HG03354 (cell line): ENCODE data around the gene PARD6B.
"Not testable (repeated sequence)": the region's sequence is repeated elsewhere in the genome, so short reads cannot be mapped to it uniquely, and the experiment has no call there.

Experiments
- ATAC-seq: cut with Tn5 transposase; IDR thresholded peaks from one replicate; pipeline ENCODE4 v1.9.1; 2021; ENCODE audit warnings: mild to moderate bottlenecking; ENCODE audit not compliant: unreplicated experiment, poor library complexity, severe bottlenecking

Gene PARD6B

DNA sequence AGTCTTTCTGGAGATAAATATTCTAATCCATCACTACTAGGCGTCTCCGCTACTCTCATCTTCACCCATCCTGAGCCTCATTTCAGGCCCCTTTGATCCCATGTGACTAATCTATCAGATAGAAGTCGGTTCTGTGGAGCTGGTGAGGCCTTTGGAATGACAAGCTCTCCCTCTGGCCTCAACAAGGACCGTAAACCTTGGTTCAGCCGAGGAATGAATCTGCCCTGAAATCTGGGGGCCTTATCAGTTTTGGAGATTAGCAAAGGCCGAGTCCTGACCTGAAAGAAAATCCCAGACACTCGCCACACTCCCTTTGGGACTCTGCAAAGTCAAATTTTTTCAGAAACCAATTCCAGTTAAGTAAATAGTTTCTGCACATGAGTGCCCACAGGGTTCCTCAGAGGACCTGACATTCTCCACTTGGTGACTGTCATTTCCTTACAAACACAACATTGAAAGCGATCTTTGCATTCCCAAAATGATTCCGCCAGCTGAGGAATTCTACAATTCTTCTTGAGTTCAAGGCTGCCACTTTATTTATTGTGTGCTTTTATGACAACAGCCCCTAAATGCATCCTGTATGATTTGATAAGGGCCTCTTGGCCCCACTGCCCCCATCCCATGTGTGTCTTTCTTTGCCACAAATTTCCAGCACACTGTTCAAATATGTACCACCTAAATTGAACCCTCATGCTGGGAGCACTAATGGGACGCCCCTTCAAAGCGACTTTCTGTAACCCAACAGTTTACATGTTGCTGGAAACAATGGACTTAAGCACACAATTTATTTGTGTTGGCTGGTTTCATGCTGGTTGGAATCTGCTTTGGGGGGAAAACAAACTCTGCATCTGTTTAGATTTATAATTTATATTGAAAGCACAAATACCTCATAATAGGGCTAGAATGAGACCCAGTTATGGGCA lies 30.1 kb upstream of the PARD6B start:
- ATAC-seq: no peak

DNA sequence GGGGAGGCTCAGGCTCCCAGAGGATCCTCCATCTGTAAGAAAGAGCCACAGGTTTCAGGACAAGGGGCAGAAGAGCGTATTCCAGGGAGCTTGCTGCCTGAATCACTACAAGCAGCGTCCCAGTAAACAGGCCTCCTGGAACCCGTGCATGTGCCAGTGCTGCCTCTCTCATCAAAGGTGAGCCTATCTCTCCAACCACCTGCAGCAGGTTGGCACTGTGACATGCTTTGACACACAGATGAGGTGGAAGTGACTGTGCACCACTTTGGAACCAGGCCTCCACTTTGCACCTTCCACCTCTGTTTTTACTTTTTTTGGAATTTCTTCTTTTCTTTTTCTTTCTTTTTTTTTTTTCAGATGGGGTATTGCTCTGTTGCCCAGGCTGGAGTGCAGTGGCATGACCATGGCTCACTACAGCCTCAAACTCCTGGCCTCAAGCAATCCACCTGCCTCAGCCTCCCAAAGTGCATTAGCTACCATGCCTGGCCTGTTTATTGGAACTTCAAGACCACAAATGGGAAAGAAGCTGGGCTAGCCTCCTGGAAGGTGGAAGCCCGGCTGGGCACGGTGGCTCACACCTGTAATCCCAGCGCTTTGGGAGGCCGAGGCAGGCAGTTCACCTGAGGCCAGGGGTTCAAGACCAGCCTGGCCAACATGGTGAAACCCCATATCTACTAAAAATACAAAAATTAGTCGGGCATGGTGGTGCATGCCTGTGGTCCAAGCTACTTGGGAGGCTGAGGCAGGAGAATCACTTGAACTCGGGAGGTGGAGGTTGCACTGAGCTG lies 27.5 kb upstream of the PARD6B start:
- not testable (repeated sequence) for ATAC-seq

DNA sequence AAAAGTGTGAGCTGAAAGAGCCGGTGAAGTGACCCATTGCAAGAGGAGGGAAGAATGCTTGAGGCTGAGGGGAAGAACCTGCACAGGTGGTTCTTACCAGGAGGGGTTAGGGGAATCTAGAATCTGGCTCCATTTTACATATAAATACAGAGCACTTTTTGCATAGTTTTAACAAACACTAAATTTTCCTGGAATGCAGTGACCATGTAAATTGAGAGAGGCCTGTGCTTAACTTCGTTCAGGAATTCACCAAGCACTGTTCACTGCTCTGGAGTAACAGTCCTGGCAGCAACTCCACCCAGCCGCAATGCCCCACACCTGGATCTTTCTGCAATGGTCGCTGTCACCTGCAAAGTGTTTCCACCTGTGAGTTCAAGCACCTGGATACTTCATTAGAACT lies 26.9 kb upstream of the PARD6B start:
- ATAC-seq: no peak

DNA sequence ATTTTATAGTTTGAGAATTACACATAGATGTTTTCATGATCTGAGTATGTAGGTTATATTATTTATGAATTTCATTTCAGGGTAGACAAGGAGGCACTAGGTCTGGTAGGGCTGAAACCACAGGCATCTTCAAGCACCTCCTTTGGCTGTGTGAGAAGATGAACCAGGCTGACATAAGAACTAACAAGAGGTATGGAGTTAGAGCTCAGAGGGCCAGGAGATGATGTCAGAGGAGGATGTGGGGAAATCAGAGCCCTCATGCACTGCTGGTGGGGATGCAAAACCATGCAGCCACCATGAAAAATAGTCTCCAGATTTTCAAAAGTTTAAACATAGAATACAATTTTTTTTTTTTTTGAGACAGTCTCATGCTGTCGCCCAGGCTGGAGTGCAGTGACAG lies 26.4 kb upstream of the PARD6B start:
- ATAC-seq: no peak

DNA sequence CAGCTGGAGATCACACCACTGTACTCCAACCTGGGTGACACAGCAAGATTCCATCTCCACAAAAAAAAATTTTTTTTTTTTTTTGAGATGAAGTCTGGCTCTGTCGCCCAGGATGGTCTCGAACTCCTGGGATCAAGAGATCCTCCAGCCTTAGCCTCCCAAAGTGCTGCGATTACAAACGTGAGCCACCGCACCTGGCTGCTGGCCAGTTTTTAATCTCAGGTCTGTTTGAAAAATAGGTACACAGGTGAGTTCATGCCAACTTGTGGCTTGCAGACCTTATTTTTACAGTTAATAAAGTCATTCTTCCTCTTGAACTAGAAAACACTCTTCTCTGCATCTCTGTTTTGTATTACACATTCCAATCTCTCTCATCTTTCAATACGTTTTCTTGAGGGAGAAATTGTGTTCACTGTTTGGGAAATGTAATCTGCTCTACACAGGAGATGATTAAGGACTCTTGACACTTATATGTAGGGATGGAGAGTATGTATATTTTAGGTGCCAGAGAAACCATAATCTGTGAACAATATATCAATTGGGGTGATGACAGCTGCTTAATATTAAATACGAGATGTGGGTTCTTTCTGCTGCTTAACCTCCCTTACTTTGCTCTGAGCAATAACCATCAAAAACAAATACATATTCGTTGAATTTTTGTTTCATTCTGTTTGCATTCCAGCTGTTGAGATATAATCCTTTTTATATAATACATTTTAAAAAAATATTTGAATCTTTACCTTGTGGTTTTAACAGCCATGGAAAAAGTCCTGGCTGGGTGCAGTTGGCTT lies 22.3 kb upstream of the PARD6B start:
- no peak for ATAC-seq

DNA sequence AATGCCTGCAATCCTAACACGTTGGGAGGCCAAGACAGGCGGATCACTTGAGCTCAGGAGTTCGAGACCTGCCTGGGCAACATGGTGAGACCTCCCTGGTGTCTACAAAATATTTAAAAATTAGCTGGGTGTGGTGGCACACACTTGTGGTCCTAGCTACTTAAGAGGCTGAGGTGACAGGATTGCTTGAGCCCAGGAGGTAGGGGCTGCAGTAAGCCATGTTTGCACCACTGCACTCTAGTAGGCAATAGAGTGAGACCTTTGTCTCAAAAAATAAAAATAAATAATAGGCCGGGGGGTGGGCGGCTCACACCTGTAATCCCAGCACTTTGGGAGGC lies 21.8 kb upstream of the PARD6B start:
- ATAC-seq: no peak

DNA sequence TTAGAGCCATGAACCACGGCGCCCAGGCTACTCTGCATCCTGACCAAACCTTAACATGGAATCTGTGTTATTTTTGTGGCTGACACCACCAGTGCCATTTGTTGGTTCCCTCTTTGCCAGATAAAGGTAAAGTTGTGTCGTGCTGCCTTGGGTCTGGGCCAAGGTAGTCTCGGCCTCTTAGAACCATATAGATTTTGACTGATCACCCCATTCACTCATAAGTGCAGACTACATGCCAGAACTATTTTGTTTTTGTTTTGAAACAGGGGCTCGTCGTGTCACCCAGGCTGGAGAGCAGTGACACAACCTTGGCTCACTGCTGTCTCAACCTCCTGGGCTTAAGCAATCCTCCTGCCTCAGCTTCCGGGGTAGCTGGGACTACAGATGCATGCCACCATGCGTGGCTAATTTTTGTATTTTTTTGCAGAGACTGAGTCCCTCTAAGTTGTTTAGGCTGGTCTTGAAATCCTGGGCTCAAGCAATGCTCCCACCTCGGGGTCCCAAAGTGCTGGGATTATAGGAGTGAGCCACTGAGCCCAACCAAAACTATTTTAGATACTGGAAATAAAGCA lies 20.8 kb upstream of the PARD6B start:
- no peak for ATAC-seq

DNA sequence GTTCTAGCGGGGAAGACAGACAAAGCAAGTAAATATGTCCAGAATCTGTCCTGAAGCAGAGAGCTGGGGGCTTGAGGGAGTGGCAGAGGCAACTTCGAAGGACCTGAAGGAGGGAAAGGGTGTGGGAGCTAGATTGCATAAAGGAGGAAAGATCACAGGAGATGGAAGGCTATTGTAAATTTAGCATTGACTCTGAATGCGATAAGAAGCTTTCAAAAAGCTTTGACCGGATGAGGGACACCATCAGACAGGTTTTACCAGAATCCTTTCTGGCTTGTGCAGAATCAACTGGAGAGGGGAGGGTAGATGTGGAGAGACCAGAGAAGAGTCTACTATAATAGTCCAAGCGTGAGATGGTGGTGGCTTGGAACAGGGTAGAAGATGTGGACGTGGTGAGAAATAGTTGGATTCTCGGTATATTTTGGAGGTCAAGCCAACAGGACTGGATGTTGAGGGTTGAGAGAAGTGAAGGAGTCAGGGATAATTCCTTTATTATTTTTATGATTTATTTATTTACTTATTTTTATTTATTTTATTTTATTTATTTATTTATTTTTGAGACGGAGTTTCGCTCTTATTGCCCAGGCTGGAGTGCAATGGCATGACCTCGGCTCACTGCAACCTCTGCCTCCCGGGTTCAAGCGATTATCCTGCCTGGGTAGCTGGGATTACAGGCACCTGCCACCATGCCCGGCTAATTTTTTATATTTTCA lies 20.1 kb upstream of the PARD6B start:
- ATAC-seq: no peak

DNA sequence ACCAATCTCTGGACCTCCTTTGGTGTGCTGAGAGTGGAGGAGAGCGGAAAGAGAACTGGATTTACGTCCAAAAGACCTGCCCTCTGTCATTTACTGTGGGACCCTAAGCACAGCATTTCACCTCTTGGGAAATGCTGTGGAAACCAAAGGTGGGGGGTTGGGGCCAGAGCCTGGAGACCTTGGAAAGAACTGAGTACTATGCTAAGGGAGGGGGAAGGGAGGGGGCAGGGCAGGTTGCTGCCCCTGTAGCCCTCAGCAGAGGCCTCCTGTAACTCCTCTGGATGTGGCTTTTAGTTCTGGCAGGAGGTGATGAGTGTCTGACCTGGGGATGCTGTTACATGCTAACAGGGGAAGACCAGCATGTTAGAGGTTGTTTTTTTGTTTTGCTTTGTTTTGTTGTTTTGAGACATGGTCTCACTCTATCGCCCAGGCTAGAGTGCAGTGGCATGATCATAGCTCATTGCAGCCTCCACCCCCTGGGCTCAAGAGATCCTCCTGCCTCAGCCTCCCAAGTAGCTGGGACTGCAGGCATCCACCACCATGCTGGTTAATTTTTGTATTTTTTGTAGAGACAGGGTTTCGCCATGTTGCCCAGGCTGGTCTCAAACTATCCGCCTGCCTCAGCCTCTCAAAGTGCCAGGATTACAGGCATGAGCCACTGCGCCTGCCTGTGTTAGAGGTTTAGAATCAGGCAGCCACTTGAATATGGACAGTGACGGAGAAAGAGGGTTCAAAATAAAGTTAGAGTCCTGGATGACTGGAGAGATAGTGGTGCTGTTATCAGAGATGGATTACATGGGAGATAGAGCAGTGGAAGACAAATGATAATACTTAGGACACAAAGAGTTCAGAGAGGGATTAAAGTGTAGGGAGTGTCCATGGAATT lies 18.4 kb upstream of the PARD6B start:
- ATAC-seq: no peak

DNA sequence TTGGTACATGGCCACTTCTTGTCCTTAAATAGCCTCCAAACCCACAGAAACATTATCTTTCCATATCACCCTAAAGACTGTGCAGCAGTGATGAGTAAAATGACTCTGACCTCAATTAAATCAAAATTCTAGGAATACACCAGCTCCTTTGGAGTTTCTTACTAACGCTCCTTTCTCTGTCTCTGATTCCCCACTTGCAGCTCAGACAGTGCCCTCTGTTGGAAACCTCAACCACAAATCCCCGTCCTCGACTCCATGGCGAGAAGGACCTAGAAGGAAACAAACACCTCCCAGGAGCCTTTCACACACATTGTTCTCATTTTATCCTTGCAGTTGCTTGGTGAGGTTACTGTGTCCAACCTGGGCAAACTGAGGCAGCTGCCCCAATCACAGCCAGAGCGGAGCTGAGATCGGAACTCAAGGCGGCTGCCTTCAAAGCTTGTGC lies 17.7 kb upstream of the PARD6B start:
- ATAC-seq: no peak

DNA sequence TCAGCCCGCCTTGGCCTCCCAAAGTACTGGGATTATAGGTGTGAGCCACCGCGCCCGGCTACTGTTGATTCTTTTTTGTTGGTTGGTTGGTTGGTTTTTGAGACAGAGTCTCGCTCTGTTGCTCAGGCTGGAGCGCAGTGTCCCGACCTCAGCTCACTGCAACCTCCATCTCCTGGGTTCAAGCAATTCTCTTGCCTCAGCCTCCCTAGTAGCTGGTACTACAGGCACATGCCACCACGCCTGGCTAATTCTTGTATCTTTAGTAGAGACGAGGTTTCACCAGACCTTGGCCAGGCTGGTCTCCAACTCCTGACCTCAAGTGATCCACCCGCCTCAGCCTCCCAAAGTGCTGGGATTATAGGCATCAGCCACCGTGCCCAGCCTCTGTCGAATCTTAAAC lies 17.0 kb upstream of the PARD6B start:
- ATAC-seq: not testable (repeated sequence)

DNA sequence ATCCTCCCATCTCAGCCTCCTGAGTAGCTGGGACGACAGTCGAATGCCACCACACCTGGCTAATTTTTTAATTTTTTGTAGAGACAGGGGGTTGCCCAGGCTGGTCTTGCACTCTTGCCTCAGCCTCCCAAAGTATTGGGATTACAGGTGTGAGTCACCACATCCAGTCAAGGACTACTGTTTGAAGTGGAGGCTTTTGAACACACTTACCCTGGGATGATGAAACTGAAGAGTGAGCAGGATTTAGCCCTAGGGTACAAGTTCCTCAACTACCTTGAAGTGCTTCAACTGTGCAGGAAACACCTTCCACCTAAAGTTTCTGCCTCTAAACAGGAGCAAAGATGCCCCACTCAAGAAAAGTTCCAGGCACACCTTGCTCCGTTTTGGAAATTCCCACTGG lies 15.7 kb upstream of the PARD6B start:
- no peak for ATAC-seq

DNA sequence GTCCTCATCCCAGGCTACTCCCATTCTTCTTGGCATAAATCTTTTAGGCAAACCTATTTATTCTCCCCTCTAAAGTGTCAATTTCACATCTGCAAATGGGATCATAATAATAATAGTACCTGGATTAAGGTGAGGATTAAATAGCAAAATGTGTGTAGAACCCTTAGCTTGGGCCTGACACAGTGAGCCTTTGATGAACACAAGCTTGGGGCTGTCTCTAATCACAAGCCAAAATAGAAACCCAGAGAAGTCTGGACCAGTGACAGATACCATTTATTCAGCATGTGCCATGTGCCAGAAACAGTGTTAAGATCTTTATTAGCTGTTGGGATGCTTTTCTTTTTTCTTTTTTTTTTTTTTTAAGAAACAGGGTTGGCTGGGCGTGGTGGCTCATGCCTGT lies 14.9 kb upstream of the PARD6B start:
- ATAC-seq: no peak

DNA sequence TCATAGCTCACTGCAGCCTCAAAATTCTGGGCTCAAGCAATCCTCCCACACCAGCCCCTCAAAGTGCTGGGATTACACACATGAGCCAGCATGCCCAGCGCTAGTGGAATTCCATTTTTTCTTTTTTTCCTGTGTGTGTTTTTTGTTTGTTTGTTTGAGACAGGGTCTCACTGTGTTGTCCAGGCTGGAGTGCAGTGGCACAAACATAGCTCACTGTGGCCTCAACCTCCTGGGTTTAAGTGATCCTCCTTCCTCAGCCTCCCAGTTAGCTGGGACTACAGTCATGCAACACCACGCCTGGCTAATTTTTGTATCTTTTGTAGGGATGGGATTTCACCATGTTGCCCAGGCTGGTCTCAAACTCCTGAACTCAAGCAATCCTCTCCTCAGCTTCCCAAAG lies 14.1 kb upstream of the PARD6B start:
- no peak for ATAC-seq

DNA sequence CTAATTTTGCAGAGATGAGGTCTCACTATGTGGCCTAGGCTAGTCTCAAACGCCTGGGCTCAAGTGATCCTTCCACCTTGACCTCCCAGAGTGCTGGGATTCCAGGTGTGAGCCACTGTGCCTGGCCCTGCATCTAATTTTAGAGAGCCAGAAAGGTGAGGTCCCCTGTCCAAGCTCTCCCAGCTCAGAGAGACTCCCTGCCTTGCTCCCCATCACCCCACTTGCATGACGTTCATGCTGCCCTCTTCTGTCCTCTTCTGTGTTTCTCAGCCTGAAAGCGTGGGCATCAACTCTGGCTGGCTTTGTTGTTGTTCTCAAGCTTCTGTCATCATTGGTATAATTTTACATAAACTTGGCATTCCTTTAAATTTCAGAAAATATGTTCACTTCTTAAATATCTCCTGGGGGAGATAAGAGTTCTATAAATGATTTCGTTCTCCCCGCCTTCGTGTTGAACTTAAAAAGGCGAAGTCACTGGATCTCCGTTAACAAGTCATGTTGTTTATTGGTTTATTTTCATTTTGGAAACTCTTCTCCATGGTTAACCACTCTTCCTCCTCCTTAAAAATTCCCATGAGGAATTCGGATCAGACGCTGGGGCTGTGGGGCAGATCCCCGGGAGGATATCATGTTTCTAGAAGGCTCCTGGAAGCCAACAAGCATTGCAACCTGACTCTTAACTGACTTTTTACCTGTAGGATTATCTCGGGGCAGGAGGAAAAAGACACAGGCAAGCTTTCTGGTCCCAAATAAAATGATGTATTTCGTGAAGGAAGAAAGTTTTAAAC lies 13.2 kb upstream of the PARD6B start:
- no peak for ATAC-seq

DNA sequence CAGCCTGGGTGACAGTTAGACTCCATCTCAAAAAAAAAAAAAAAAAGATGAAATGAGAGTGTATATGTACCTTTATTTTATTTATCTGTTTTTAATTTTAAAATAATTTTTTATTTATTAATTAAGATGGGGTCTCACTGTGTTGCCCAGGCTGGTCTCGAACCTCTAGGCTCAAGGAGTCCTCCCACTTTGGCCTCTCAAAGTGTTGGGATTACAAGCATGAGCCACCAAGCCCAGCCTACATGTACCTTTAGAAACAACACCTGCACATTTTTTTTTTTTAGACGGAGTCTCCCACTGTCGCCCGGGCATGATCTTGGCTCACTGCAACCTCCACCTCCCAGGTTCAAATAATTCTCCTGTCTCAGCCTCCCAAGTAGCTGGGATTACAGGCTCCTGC lies 12.1 kb upstream of the PARD6B start:
- ATAC-seq: no peak

DNA sequence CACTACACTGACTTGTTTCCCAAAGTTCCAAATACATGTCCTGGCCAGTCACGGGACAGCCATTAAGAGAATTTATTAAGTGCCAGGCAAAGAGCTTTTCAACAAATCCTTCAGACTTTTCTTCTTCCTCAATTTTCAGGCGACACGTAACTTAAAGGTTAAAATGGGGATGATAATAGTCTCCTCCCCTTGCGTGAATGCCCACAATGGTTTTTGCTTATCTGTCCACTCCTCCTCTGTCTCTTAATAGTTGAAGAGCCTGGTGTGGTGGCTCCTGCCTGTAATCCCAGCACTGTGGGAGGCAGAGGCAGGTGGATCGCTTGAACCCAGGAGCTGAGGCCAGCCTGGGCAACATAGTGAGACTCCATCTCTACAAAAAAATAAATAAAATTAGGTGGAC lies 11.4 kb upstream of the PARD6B start:
- no peak for ATAC-seq

DNA sequence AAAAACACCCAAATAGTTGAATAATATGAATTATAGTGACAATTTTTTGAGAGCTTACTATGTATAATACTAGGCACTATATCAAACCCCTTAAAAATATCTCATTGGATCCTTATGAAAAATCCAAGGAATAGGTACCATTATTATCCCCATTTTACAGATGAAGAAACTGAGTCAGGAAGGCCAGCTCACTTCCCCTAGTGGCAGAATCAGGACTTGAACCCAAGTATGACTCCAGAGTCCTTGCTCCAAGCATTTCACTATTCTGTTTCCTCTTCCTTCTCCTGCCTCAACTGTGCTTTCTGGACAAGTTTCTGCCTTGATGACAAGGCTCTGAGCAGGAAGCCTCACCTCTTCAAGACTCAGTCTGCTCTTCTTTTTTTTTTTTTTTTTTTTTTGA lies 10.8 kb upstream of the PARD6B start:
- no peak for ATAC-seq
